Mucosa of descending colon (tissue), 3 donors: ENCODE measurements around the gene PLIN3. TPM values are rescaled to one million over a fixed set of nuclear protein-coding genes. Genes with fewer than 3 reads are reported as not detected.

ENCODE experiments used
- ATAC-seq: fragments of 200-7000 bp; cut with Tn5 transposase; one replicate; pipeline ENCODE4 v1.9.1; 2020; ENCODE audit warnings: mild to moderate bottlenecking, moderate library complexity
- DNase-seq, 3 donors: peaks; one replicate each; pipeline ENCODE4 v3.0.0-alpha.2; 2020
- H3K36me3 ChIP-seq: fragments of 200-600 bp; one replicate; pipeline ENCODE4 v1.8.0; 2021; ENCODE audit warnings: low read depth, mild to moderate bottlenecking
- H3K4me1 ChIP-seq: fragments of 200-600 bp; one replicate; pipeline ENCODE4 v1.8.0; 2021; ENCODE audit warnings: low read depth, mild to moderate bottlenecking
- H3K4me3 ChIP-seq: fragments of 200-600 bp; one replicate; pipeline ENCODE4 v1.8.0; 2021; ENCODE audit warnings: mild to moderate bottlenecking
- H3K9me3 ChIP-seq: fragments of 200-600 bp; one replicate; pipeline ENCODE4 v1.8.0; 2021; ENCODE audit warnings: mild to moderate bottlenecking
- intact Hi-C, 2 donors: fragments of 100-400 bp; cut with DNase I in 1 of 2; cut with micrococcal nuclease in 1 of 2; formaldehyde crosslinking; loops; one replicate each; pipeline versions ENCODE4 v1.11.0 to v1.11.1; 2022; cut with DNase I, micrococcal nuclease
- total RNA-seq, 3 donors: library from RNA; stranded (reverse); fragmentation: NEBNext Ultra II Directional in 2 of 3; extraction: Animal tissue kit (Norgen Biotek cat#: 25700) in 2 of 3; gene quantifications; one replicate each; pipeline versions ENCODE4 v1.2.1 to v1.2.4, GENCODE V29; 2021 to 2023
- TF ChIP-seq, protein P1 (sequence below): fragments of 200-600 bp; IDR thresholded peaks from one replicate; pipeline ENCODE4 v1.8.0; 2022; ENCODE audit warnings: antibody characterized with exemption, mild to moderate bottlenecking
- donor health status: DM: no; HTN: no; CAD: no; lungs with moderate emphysema.
- donor health status: DM: no; HTN: no; CAD: no.
- donor health status: DM: no; HTN: yes; CAD: no.

PLIN3 gene
- total RNA-seq, 3 donors from 2014 or later = 77.3 to 125 (median 108) TPM

DNA sequence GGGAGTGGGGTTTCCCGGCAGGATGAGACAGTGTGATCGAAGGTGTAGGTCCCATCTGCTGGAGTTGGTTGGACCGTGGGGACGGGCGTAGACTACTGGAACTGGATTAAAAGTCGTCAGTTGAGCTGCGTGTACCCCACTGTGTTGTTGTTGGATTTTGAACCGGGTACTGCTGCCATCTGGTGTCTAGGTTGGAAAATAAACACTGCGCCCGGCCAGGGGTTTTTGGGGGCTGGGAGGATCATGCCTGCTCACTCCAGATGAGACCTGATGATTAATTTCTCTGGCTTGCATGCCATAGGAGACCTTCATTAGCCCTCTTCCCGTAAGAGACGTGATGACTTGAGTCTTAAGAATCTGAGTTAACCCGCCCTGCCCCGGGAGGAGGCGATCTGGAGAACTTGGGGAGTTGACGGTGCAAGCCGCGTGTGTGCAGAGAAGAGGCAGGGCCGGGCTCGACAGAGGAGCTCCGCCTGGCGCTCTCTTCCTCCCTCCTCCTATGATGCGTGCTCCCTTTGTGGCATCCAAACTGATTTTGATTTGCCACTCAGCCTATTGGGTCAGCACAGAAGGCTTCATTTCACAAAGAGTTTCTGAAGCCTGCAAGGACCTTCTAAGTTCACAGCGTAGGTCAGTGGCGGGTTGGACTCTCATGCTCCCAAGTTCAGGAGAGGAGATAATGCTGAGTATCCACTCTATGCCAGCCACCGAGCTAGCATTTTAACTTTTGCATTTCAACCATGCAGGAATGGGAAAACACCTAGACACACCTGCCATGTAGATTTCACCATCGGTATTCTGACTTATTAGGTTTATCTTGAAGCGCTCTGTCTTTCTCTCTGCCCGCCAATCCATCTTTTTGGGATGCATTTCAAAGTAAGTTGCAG is 44.6 kb upstream of the PLIN3 start:
- H3K9me3 ChIP-seq = no peaks in the 10 kb centered on the region
- ATAC-seq = peak; percentile 23
- no peaks in the 10 kb centered on the region for H3K36me3 ChIP-seq
- intact Hi-C loops = loop anchor here (5.0 kb wide), 2 partner anchors 40 to 100 kb away; no protein-coding TSS in a partner anchor
- no peak overlapping the region for H3K4me3 ChIP-seq
- TF ChIP-seq, protein P1, sequence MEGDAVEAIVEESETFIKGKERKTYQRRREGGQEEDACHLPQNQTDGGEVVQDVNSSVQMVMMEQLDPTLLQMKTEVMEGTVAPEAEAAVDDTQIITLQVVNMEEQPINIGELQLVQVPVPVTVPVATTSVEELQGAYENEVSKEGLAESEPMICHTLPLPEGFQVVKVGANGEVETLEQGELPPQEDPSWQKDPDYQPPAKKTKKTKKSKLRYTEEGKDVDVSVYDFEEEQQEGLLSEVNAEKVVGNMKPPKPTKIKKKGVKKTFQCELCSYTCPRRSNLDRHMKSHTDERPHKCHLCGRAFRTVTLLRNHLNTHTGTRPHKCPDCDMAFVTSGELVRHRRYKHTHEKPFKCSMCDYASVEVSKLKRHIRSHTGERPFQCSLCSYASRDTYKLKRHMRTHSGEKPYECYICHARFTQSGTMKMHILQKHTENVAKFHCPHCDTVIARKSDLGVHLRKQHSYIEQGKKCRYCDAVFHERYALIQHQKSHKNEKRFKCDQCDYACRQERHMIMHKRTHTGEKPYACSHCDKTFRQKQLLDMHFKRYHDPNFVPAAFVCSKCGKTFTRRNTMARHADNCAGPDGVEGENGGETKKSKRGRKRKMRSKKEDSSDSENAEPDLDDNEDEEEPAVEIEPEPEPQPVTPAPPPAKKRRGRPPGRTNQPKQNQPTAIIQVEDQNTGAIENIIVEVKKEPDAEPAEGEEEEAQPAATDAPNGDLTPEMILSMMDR = peak; percentile 11
- peak; percentile 58 to 77 (median 59) for DNase-seq
- peaks cover 23% of the 10 kb centered on the region for H3K4me1 ChIP-seq

DNA sequence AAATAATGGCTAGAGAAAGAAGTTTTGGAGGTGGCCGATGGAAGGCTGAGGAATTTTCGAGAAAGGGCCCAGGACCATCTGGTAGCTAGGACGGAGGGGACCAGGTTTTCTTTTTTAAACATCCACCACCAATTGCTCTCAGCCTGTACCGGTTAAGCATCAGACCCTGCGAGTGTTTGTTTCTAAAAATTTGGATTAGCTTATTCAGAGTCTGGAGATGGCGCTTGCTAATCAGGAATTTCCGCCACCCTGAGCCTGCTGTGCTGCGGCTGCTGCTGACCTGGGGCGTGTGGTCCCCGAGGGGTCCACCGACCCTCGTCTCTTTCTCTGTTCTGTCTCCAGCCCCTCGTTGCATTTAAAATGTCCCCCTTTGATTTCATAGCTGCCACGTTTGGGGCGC is 43.8 kb upstream of the PLIN3 start:
- no peak for DNase-seq
- intact Hi-C loops = loop anchor here (5.0 kb wide), 2 partner anchors 39 to 99 kb away; no protein-coding TSS in a partner anchor
- no peak for ATAC-seq
- H3K9me3 ChIP-seq = no peaks in the 10 kb centered on the region
- peaks cover 23% of the 10 kb centered on the region for H3K4me1 ChIP-seq
- no peak overlapping the region for H3K4me3 ChIP-seq
- TF ChIP-seq, protein P1 = no peak
- no peaks in the 10 kb centered on the region for H3K36me3 ChIP-seq

DNA sequence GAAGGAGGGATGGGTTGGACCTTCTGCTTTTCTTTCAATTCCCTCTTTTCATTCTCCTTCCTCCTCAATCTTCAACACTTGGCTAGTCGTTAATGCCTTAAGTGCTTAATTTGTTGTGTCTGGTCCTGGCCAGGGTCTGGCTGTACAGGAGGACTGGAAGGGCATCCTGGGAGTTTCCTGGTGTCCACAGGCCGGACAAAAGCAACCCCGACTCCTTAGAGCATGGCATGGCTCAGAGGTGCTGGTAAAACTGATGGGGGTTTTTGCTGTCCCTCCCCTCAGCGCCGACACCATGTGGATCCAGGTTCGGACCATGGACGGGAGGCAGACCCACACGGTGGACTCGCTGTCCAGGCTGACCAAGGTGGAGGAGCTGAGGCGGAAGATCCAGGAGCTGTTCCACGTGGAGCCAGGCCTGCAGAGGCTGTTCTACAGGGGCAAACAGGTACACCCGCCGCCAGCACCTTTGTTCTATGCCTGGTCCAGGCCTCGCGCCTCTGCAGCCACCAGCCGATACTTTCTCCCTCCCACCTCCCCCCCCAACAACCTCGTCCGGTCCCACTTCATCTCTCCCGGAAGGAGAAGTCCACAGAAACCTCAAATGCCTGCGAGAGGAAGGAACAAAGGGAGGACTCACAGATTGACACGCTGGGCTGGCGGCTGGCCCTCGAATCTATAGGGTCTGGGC is 43.3 kb upstream of the PLIN3 start:
- DNase-seq = peak in 2 of 3 donors; percentile 28 to 57
- Histone ChIP-seq H3K9me3 (no peaks in the 10 kb centered on the region), H3K4me1 (peaks cover 22% of the 10 kb centered on the region), H3K4me3 (no peak overlapping the region), H3K36me3 (no peaks in the 10 kb centered on the region)
- TF ChIP-seq, protein P1 = no peak
- intact Hi-C loops = loop anchor here (5.0 kb wide), 2 partner anchors 38 to 98 kb away; no protein-coding TSS in a partner anchor
- ATAC-seq = no peak

DNA sequence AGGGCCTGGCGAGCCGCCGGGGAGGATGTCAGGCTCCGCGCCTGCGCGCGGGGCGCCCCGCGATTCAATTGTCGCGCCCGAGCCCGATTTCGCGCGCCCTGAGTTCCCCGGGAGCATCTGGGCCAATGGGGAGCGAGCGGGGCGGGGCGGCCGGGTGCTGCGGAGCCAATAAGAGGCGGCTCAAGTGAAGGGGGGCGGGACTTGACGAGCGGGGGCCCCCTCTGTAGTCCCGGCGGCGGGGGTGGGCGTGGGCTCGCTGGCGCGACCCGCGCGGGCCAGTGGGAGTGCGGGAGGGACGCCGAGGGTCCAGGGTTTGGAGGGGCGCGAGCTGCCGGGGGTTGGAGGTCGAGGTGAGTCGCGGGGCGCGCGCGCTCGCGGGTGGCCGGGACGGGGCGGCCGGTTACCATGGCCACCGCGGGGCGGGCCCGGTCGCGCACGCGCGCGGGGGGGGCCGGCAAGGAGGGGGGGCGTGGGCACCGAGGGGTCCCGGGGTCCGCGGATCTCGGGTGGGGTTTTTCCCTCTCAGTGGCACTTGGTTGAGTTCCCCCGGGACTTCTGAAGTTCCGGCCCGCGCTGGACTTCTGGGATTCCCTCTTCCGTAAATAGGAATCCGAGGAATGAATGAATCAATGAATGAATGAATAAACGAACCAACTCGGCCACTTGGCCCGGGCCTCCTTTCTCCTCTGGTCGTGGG is 42.6 kb upstream of the PLIN3 start:
- H3K4me1 ChIP-seq = peaks cover 17% of the 10 kb centered on the region
- peak; percentile 94 to 96 (median 95) for DNase-seq
- peak overlapping the region; percentile 42 for H3K4me3 ChIP-seq
- H3K36me3 ChIP-seq = no peaks in the 10 kb centered on the region
- no peaks in the 10 kb centered on the region for H3K9me3 ChIP-seq
- ATAC-seq = peak; percentile 96
- intact Hi-C loops = loop anchor here (5.0 kb wide), 2 partner anchors 38 to 98 kb away; no protein-coding TSS in a partner anchor
- TF ChIP-seq, protein P1 = no peak

DNA sequence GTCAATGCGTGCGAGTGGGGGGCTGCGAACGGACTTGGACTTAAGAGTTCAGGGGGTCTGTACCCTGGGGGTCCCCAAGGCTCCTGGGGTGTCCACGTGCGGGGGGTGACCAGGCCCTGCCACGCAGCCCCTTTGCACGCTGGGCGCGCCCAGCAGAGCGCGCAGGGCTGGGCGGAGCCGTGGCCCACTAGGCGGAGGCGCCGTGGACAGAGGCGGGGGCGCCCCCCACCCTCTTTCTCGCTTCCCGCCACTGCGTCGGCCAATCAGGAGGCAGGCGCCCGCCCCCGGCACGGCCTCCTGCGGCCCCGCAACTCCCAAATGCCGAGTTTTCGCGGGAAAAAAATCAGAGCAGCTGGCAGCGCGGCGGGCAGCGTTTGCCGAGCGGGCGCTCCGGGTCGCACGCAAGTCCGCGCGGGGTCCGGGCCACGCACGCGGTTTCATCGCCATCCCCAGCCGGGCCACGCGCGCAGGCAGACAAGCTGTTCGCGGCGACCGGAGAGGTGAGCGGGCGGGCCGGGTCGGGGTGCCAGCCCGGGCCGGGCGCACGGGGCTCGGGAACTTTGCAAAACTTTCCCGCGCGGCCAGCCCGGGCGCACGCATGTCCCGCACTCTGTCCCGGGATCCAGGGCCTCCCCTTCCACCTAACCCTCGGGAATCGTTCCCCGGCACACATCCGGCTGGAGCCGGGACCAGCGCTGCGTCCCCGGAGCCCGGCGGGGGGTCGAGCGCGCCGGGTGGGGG is 41.9 kb upstream of the PLIN3 start, which contains the start of gene UHRF1:
UHRF1 (plus strand) TSS at position 346 of the 741 bp plus-strand sequence. CDS start 1,385 bp downstream, outside the sequence.
- intact Hi-C loops = no loop called here
- peak within 1 kb of the TSS; percentile 42 for H3K4me3 ChIP-seq
- peak; percentile 32 for ATAC-seq

More for the DNA sequence above, 41.9 kb upstream of the PLIN3 start, which contains the start of gene UHRF1:
- Histone ChIP-seq H3K36me3 (no peaks in the 10 kb centered on the region), H3K4me1 (peaks cover 17% of the 10 kb centered on the region), H3K9me3 (no peaks in the 10 kb centered on the region)
- peak; percentile 7 to 61 (median 34) for DNase-seq
- TF ChIP-seq, protein P1 = no peak
